H1 (cell line): ENCODE data around the gene PDXP. TPM values are rescaled to one million over a fixed set of nuclear protein-coding genes. Genes with fewer than 3 reads are reported as not detected.

Source experiments
- CTCF ChIA-PET: fragments of 300-600 bp; sonication (Branson Sonifier 250); formaldehyde crosslinking; loops from one replicate; lab custom pipeline; 2021; ENCODE audit not compliant: partially characterized antibody; lab: Charles Lee
- POLR2A ChIA-PET: fragments of 300-600 bp; sonication (Branson Sonifier 250); formaldehyde crosslinking; loops from one replicate; lab custom pipeline; 2021; ENCODE audit warnings: inconsistent platforms; ENCODE audit not compliant: partially characterized antibody; lab: Charles Lee
- DNase-seq, 2 experiments: peaks; one replicate each; pipeline versions ENCODE4 v3.0.0 to v3.0.0-alpha.2; 2010 to 2022; ENCODE audit warnings: low spot score in 2 of 2, low read depth in 1 of 2, mixed read lengths in 1 of 2
- FAIRE-seq: peaks from 2 replicates; lab custom pipeline; 2011; peaks lifted over from hg19 to GRCh38; lab: Jason Lieb, UNC
- H2AFZ ChIP-seq: 2 replicates; pipeline ENCODE4 v1.8.1; 2012; ENCODE audit warnings: low read length, inconsistent platforms
- H2AK5ac ChIP-seq: 2 replicates; pipeline ENCODE4 v1.6.1; 2013; ENCODE audit warnings: low read depth, low read length
- H2BK120ac ChIP-seq: replicated peaks from 2 replicates; pipeline ENCODE3; 2013; ENCODE audit warnings: low read depth, low read length, inconsistent platforms
- H2BK12ac ChIP-seq: 2 replicates; pipeline ENCODE4 v1.6.1; 2013; ENCODE audit warnings: low read depth, low read length
- H2BK15ac ChIP-seq: 2 replicates; pipeline ENCODE4 v1.6.1; 2013; ENCODE audit warnings: low read length
- H2BK20ac ChIP-seq: 2 replicates; pipeline ENCODE4 v1.6.1; 2013; ENCODE audit warnings: low read length
- H2BK5ac ChIP-seq: 2 replicates; pipeline ENCODE4 v1.6.1; 2013; ENCODE audit warnings: low read depth, low read length
- H3K14ac ChIP-seq: 2 replicates; pipeline ENCODE4 v1.6.1; 2013; ENCODE audit warnings: inconsistent platforms; ENCODE audit not compliant: insufficient read length
- H3K18ac ChIP-seq: 2 replicates; pipeline ENCODE4 v1.6.1; 2013; ENCODE audit warnings: low read length; ENCODE audit errors: extremely low read depth
- H3K23ac ChIP-seq: 2 replicates; pipeline ENCODE4 v1.6.1; 2013; ENCODE audit warnings: inconsistent platforms; ENCODE audit not compliant: insufficient read length
- H3K23me2 ChIP-seq: 2 replicates; pipeline ENCODE4 v1.6.1; 2013; ENCODE audit warnings: low read depth, low read length
- H3K27ac ChIP-seq: 2 replicates; pipeline ENCODE4 v1.6.1; 2011; ENCODE audit warnings: low read depth, low read length, inconsistent platforms
- H3K27me3 ChIP-seq, 4 experiments: replicated peaks in 1 of 4; 1 replicate in 1 of 4; 2 replicates in 3 of 4; pipeline versions ENCODE4 v1.6.1 to v1.8.1; 2011 to 2013; ENCODE audit warnings: low read length in 3 of 4, mild to moderate bottlenecking in 3 of 4, inconsistent platforms in 2 of 4, mixed read lengths in 2 of 4, moderate library complexity in 1 of 4; ENCODE audit not compliant: control insufficient read depth in 3 of 4, insufficient read depth in 3 of 4; ENCODE audit errors: extremely low read depth in 1 of 4
- H3K36me3 ChIP-seq, 4 experiments: 2 replicates each; pipeline versions ENCODE4 v1.6.1 to v1.8.1; 2011 to 2013; ENCODE audit warnings: mild to moderate bottlenecking in 4 of 4, low read length in 3 of 4, moderate library complexity in 2 of 4, control low read depth in 1 of 4, inconsistent platforms in 1 of 4; ENCODE audit not compliant: insufficient read depth in 4 of 4, control insufficient read depth in 2 of 4
- H3K4ac ChIP-seq: replicated peaks from 2 replicates; pipeline ENCODE3; 2013; ENCODE audit warnings: low read length, low read depth, mixed read lengths, inconsistent platforms; ENCODE audit not compliant: insufficient read length
- H3K4me1 ChIP-seq, 4 experiments: replicated peaks in 1 of 4; 1 replicate in 1 of 4; 2 replicates in 3 of 4; pipeline versions ENCODE4 v1.6.1 to v1.8.1; 2011 to 2013; ENCODE audit warnings: low read length in 3 of 4, inconsistent platforms in 2 of 4, mixed read lengths in 1 of 4; ENCODE audit not compliant: insufficient read depth in 4 of 4, control insufficient read depth in 3 of 4
- H3K4me2 ChIP-seq, 2 experiments: 2 replicates each; pipeline versions ENCODE4 v1.6.1 to v1.8.1; 2011 to 2013; ENCODE audit warnings: low read depth in 2 of 2, low read length in 2 of 2, control low read depth in 1 of 2, inconsistent platforms in 1 of 2, mild to moderate bottlenecking in 1 of 2; ENCODE audit not compliant: insufficient read depth in 1 of 2
- H3K4me3 ChIP-seq, 4 experiments: fragments of 200-600, 300-600 bp in 1 of 4; sonication (generic), shearing (Covaris generic), sonication (Bioruptor Twin) in 1 of 4; 2 replicates each; pipeline versions ENCODE4 v1.5.1 to v1.8.1; 2011 to 2016; ENCODE audit warnings: low read length in 4 of 4, low read depth in 3 of 4, control low read depth in 2 of 4, inconsistent platforms in 2 of 4, mild to moderate bottlenecking in 2 of 4, mixed read lengths in 1 of 4, moderate library complexity in 1 of 4; ENCODE audit not compliant: insufficient read depth in 2 of 4; ENCODE audit errors: extremely low read depth in 1 of 4
- H3K56ac ChIP-seq: replicated peaks from 2 replicates; pipeline ENCODE3; 2013; ENCODE audit warnings: low read depth, mild to moderate bottlenecking, mixed read lengths, low read length, inconsistent platforms; ENCODE audit not compliant: insufficient read length
- H3K79me1 ChIP-seq: 2 replicates; pipeline ENCODE4 v1.6.1; 2013; ENCODE audit warnings: low read depth, low read length, control low read depth
- H3K79me2 ChIP-seq, 2 experiments: 2 replicates each; pipeline versions ENCODE4 v1.6.1 to v1.8.1; 2012 to 2013; ENCODE audit warnings: low read length in 2 of 2, mild to moderate bottlenecking in 2 of 2, inconsistent platforms in 1 of 2; ENCODE audit not compliant: insufficient read depth in 2 of 2, control insufficient read depth in 1 of 2
- H3K9ac ChIP-seq, 4 experiments: replicated peaks in 1 of 4; 1 replicate in 1 of 4; 2 replicates in 3 of 4; pipeline versions ENCODE4 v1.6.1 to v1.8.1; 2011 to 2013; ENCODE audit warnings: low read depth in 3 of 4, low read length in 3 of 4, control low read depth in 2 of 4, mild to moderate bottlenecking in 2 of 4, moderate library complexity in 2 of 4, inconsistent platforms in 1 of 4; ENCODE audit errors: extremely low read depth in 1 of 4
- H3K9me3 ChIP-seq, 2 experiments: 2 replicates each; pipeline versions ENCODE4 v1.6.1 to v1.8.1; 2012 to 2013; ENCODE audit warnings: mild to moderate bottlenecking in 2 of 2, moderate library complexity in 2 of 2, control low read depth in 1 of 2, inconsistent platforms in 1 of 2, low read depth in 1 of 2, low read length in 1 of 2, mixed read lengths in 1 of 2; ENCODE audit not compliant: insufficient read depth in 2 of 2
- H4K20me1 ChIP-seq, 2 experiments: replicated peaks in 1 of 2; 2 replicates each; pipeline versions ENCODE3 to v1.8.1; 2011 to 2013; ENCODE audit warnings: inconsistent platforms in 2 of 2, low read length in 2 of 2, mild to moderate bottlenecking in 1 of 2; ENCODE audit not compliant: insufficient read depth in 2 of 2, control insufficient read depth in 1 of 2
- H4K5ac ChIP-seq: 2 replicates; pipeline ENCODE4 v1.6.1; 2013; ENCODE audit warnings: low read length, low read depth, mixed read lengths, inconsistent platforms; ENCODE audit not compliant: insufficient read length
- H4K8ac ChIP-seq: 2 replicates; pipeline ENCODE4 v1.8.0; 2013; ENCODE audit warnings: mild to moderate bottlenecking, moderate library complexity, low read length, inconsistent platforms; ENCODE audit not compliant: insufficient read depth; ENCODE audit errors: extremely low read depth
- H4K91ac ChIP-seq: replicated peaks from 2 replicates; pipeline ENCODE3; 2013; ENCODE audit warnings: low read length, mixed read lengths, inconsistent platforms; ENCODE audit not compliant: insufficient read length
- BRCA1 ChIP-seq: IDR thresholded peaks from 2 replicates; pipeline ENCODE4 v1.6.1; 2012; ENCODE audit warnings: low read depth, low read length, improper control_type of control experiment
- CHD2 ChIP-seq: IDR thresholded peaks from 2 replicates; pipeline ENCODE4 v1.6.1; 2012; ENCODE audit warnings: low read length, improper control_type of control experiment
- EGR1 ChIP-seq: IDR thresholded peaks from 2 replicates; pipeline ENCODE4 v1.6.1; 2011; ENCODE audit warnings: low read depth, low read length, borderline replicate concordance
- GABPA ChIP-seq: IDR thresholded peaks from 2 replicates; pipeline ENCODE4 v1.6.1; 2011; ENCODE audit warnings: mild to moderate bottlenecking, low read length, moderate library complexity, borderline replicate concordance; ENCODE audit not compliant: insufficient read depth
- HDAC2 ChIP-seq, 2 experiments: fragments of 300-600 bp in 1 of 2; sonication (generic) in 1 of 2; IDR thresholded peaks; 2 replicates each; pipeline ENCODE4 v1.6.1; 2011 to 2012; ENCODE audit warnings: low read depth in 2 of 2, low read length in 2 of 2, mild to moderate bottlenecking in 2 of 2, moderate library complexity in 2 of 2, borderline replicate concordance in 1 of 2, inconsistent platforms in 1 of 2
- MAFK ChIP-seq: IDR thresholded peaks from 2 replicates; pipeline ENCODE4 v1.6.1; 2012; ENCODE audit warnings: low read depth, mild to moderate bottlenecking, improper control_type of control experiment, low read length
- MAX ChIP-seq: IDR thresholded peaks from 2 replicates; pipeline ENCODE4 v1.6.1; 2012; ENCODE audit warnings: inconsistent platforms
- PHF8 ChIP-seq: fragments of 200-600 bp; sonication (generic); conservative IDR thresholded peaks from 2 replicates; pipeline ENCODE4 v1.7.1; 2012; ENCODE audit warnings: low read depth, mild to moderate bottlenecking, inconsistent platforms, low read length, moderate library complexity
- RAD21 ChIP-seq, 2 experiments: IDR thresholded peaks in 1 of 2; conservative IDR thresholded peaks in 1 of 2; 2 replicates each; pipeline ENCODE4 v1.6.1; 2011; ENCODE audit warnings: low read depth in 2 of 2, low read length in 2 of 2, improper control_type of control experiment in 1 of 2, inconsistent platforms in 1 of 2, mild to moderate bottlenecking in 1 of 2, moderate library complexity in 1 of 2
- SUZ12 ChIP-seq: fragments of 200-600 bp; sonication (generic); IDR thresholded peaks from 2 replicates; pipeline ENCODE4 v1.6.1; 2012; ENCODE audit warnings: mild to moderate bottlenecking, inconsistent platforms, low read length, moderate library complexity, mixed read lengths
- TAF7 ChIP-seq: optimal IDR thresholded peaks from 2 replicates; pipeline ENCODE3; 2011; ENCODE audit warnings: low read depth, mild to moderate bottlenecking, inconsistent platforms, low read length, moderate library complexity, borderline replicate concordance
- WGBS, 2 experiments: shearing (Covaris generic) in 1 of 2; methylation state at CpG; one replicate each; pipeline versions ENCODE4 v1.1.6 to v1.1.7; 2013 to 2015; ENCODE audit warnings: low lambda C conversion rate in 2 of 2, mixed read lengths in 2 of 2, inconsistent platforms in 1 of 2, low coverage in 1 of 2, missing lambda C conversion rate in 1 of 2; ENCODE audit not compliant: insufficient replicate concordance in 2 of 2, insufficient coverage in 1 of 2, insufficient read length in 1 of 2; ENCODE audit errors: extremely low coverage in 1 of 2, missing lambda C conversion rate in 1 of 2; 5-methylcytosine and 5-hydroxymethylcytosine counted together
- polyA plus RNA-seq, 7 experiments: library from polyadenylated mRNA; depleted of rRNA in 3 of 7; stranded (reverse) in 5 of 7; unstranded in 2 of 7; fragments of >200 nt in 5 of 7; fragments of 200-250 nt in 2 of 7; gene quantifications; 1 replicate in 5 of 7; 2 replicates in 1 of 7; 4 replicates in 1 of 7; pipeline versions ENCODE4 v1.2.1 to v1.2.3, GENCODE V29; 2011 to 2013; ENCODE audit warnings: missing spikeins in 2 of 7, mixed read lengths in 2 of 7
- total RNA-seq: library from RNA; stranded (reverse); fragmentation: NEBNext Ultra II Directional; extraction: Animal tissue kit (Norgen Biotek cat#: 25700); gene quantifications from 2 replicates; pipeline ENCODE4 v1.2.1, GENCODE V29; 2021

PDXP gene
- total and polyA plus RNA-seq, 2 of the 8 experiments (the other 6 are each of a cell fraction or from before 2014, with no cell fraction given), result 36.6 to 67.7 TPM

GRCh38 chr22:37681556-37682049 lies 23.1 kb downstream of the PDXP start:
- Histone ChIP-seq H3K23me2 (peaks cover under 1% of the 10 kb centered on the region; the same call in 1 of the 2 replicates), H3K4ac (no peak overlapping the region), H3K9ac (no peak overlapping the region), H3K9me3 (no peaks in the 10 kb centered on the region), H3K4me1 (peaks cover 0 to 2% (median under 1%) of the 10 kb centered on the region in 4 experiments; a peak in 4 of 7 replicates), H3K14ac (no peak overlapping the region), H3K18ac (no peak overlapping the region), H3K4me3 (no peak overlapping the region), H3K23ac (no peak overlapping the region), H3K27me3 (no peaks in the 10 kb centered on the region), H2BK20ac (no peak overlapping the region), H2BK5ac (no peak overlapping the region), H2BK120ac (no peak overlapping the region), H3K27ac (no peak overlapping the region), H2AFZ (no peak overlapping the region), H4K8ac (no peak overlapping the region; the same call in 1 of the 2 replicates), H4K5ac (no peak overlapping the region), H3K4me2 (no peak overlapping the region), H4K20me1 (peaks cover 0 to 2% of the 10 kb centered on the region in 2 experiments), H3K79me1 (no peaks in the 10 kb centered on the region), H2AK5ac (no peak overlapping the region), H3K79me2 (0 out of 4 replicates have a peak, but pooled peaks cover 0 to under 1% of the 10 kb centered on the region in 2 experiments), H3K36me3 (no peaks in the 10 kb centered on the region), H4K91ac (no peak overlapping the region), H2BK12ac (no peak overlapping the region), H2BK15ac (no peak overlapping the region), H3K56ac (no peak overlapping the region)
- CTCF ChIA-PET, result interaction anchor here (0.6 to 16.3 kb wide), 23 partner anchors 9 to 116 kb away, joined by 3 to 261 read pairs (median 4); partner anchors contain the start of genes PDXP, SH3BP1 and TRIOBP
- POLR2A ChIA-PET, result interaction anchor here (0.5 to 5.4 kb wide), 13 partner anchors 10 to 335 kb away, joined by 3 to 37 read pairs (median 4); partner anchors contain the start of genes PDXP and TRIOBP
- DNase-seq (peak in 1 of 2 experiments; percentile 88), FAIRE-seq (no peak)
- WGBS, 2 experiments, result 32% methylated on average over 6 of the region's 6 CpGs; no CpG with 5 or more reads in 1 of the 2 experiments
- TF ChIP-seq EGR1, result peak; percentile 55; the same call in 1 of the 2 replicates
- peak; percentile 78; the same call in 1 of the 2 replicates for TF ChIP-seq GABPA
- 0 out of 2 replicates have a peak, but pooled peaks have one; percentile 14 for TF ChIP-seq BRCA1
- TF ChIP-seq TAF7, result peak; percentile 68
- TF ChIP-seq PHF8, result no peak
- TF ChIP-seq RAD21 (IDR thresholded peaks at IDR 0.05 in 1 of 2, conservative IDR thresholded peaks at IDR 0.05 in 1 of 2; ENCODE audit: low read depth in 2 of 2, low read length in 2 of 2), result peak; percentile 88 to 90
- TF ChIP-seq CHD2, result no peak
- no peak for TF ChIP-seq MAFK
- TF ChIP-seq SUZ12, result no peak
- peak; percentile 79; the same call in 1 of the 2 replicates for TF ChIP-seq MAX
- TF ChIP-seq HDAC2 (IDR thresholded peaks at IDR 0.05; ENCODE audit: borderline replicate concordance in 1 of 2, low read depth in 2 of 2, low read length in 2 of 2), result 0 out of 4 replicates have a peak, but pooled peaks of 1 of the 2 experiments have one; percentile 70
